ENCODE results near the gene GNG12. TPM values are rescaled to one million over a fixed set of nuclear protein-coding genes. Genes with fewer than 3 reads are reported as not detected.

GNG12 gene
- total RNA-seq, 1 experiment from 2014 or later: 12.5 TPM

- H3K27ac Mint-ChIP-seq (ENCODE audit: unreplicated experiment): no peak overlapping the region
- Histone ChIP-seq H3K9me3 (no peaks in the 10 kb centered on the region), H3K4me1 (no peaks in the 10 kb centered on the region; the same call in 1 of the 2 replicates), H3K4me3 (ENCODE audit: low read depth, low read length) (no peak overlapping the region), H3K27me3 (replicated peaks; ENCODE audit: control insufficient read depth, insufficient read depth, low read length) (no peaks in the 10 kb centered on the region), H3K36me3 (ENCODE audit: control insufficient read depth, insufficient read depth, low read length) (no peaks in the 10 kb centered on the region)
- H3K9me3 Mint-ChIP-seq (ENCODE audit: unreplicated experiment): no peaks in the 10 kb centered on the region
- H3K4me3 Mint-ChIP-seq (ENCODE audit: unreplicated experiment): no peak overlapping the region
- no peaks in the 10 kb centered on the region for H3K36me3 Mint-ChIP-seq (ENCODE audit: insufficient read depth, unreplicated experiment)
- no peak for TF ChIP-seq CTCF (IDR thresholded peaks at IDR 0.05; ENCODE audit: insufficient read depth in 1 of 2, low read depth in 1 of 2, low read length in 1 of 2, severe bottlenecking in 1 of 2, unreplicated experiment in 1 of 2)
- no peaks in the 10 kb centered on the region for H3K4me1 Mint-ChIP-seq (ENCODE audit: low read depth, unreplicated experiment)
- no peak for DNase-seq
- intact Hi-C loops (cut with micrococcal nuclease; ENCODE audit: unreplicated experiment): no loop called here
- H3K27me3 Mint-ChIP-seq (ENCODE audit: insufficient read depth, unreplicated experiment): no peaks in the 10 kb centered on the region
- CTCF ChIA-PET: no interaction called here
- BruUV-seq (replicated peaks): no TSS peak
- POLR2A ChIA-PET: no interaction called here
These were observed 7.7 kb downstream of the GNG12 start for GRCh38 chr1:67825591-67825990.

- Histone ChIP-seq H3K4me1 (no peaks in the 10 kb centered on the region), H3K9me3 (no peaks in the 10 kb centered on the region), H3K27me3 (replicated peaks; ENCODE audit: control insufficient read depth, insufficient read depth, low read length) (no peaks in the 10 kb centered on the region), H3K4me3 (ENCODE audit: low read depth, low read length) (no peak overlapping the region), H3K36me3 (ENCODE audit: control insufficient read depth, insufficient read depth, low read length) (no peaks in the 10 kb centered on the region)
- Mint-ChIP-seq H3K4me3 (ENCODE audit: unreplicated experiment) (no peak overlapping the region), H3K9me3 (ENCODE audit: unreplicated experiment) (no peaks in the 10 kb centered on the region), H3K36me3 (ENCODE audit: insufficient read depth, unreplicated experiment) (no peaks in the 10 kb centered on the region), H3K4me1 (ENCODE audit: low read depth, unreplicated experiment) (peaks cover 1% of the 10 kb centered on the region), H3K27me3 (ENCODE audit: insufficient read depth, unreplicated experiment) (no peaks in the 10 kb centered on the region), H3K27ac (ENCODE audit: unreplicated experiment) (no peak overlapping the region)
- intact Hi-C loops (cut with micrococcal nuclease; ENCODE audit: unreplicated experiment): no loop called here
- no peak for DNase-seq
- no TSS peak for BruUV-seq (replicated peaks)
- TF ChIP-seq CTCF (IDR thresholded peaks at IDR 0.05; ENCODE audit: insufficient read depth in 1 of 2, low read depth in 1 of 2, low read length in 1 of 2, severe bottlenecking in 1 of 2, unreplicated experiment in 1 of 2): no peak
- ChIA-PET POLR2A (no interaction called here), CTCF (no interaction called here)
These were observed 8.5 kb downstream of the GNG12 start for GRCh38 chr1:67824766-67825165.

GRCh38 chr1:67823615-67824014, 9.7 kb downstream of the GNG12 start:
- Mint-ChIP-seq H3K4me3 (ENCODE audit: unreplicated experiment) (no peak overlapping the region), H3K36me3 (ENCODE audit: insufficient read depth, unreplicated experiment) (no peaks in the 10 kb centered on the region), H3K27me3 (ENCODE audit: insufficient read depth, unreplicated experiment) (no peaks in the 10 kb centered on the region), H3K4me1 (ENCODE audit: low read depth, unreplicated experiment) (peaks cover 13% of the 10 kb centered on the region), H3K9me3 (ENCODE audit: unreplicated experiment) (no peaks in the 10 kb centered on the region), H3K27ac (ENCODE audit: unreplicated experiment) (no peak overlapping the region)
- DNase-seq: no peak
- no peaks in the 10 kb centered on the region for H3K36me3 ChIP-seq (ENCODE audit: control insufficient read depth, insufficient read depth, low read length)
- intact Hi-C loops (cut with micrococcal nuclease; ENCODE audit: unreplicated experiment): no loop called here
- CTCF ChIA-PET: no interaction called here
- TF ChIP-seq CTCF (IDR thresholded peaks at IDR 0.05; ENCODE audit: insufficient read depth in 1 of 2, low read depth in 1 of 2, low read length in 1 of 2, severe bottlenecking in 1 of 2, unreplicated experiment in 1 of 2): no peak
- no TSS peak for BruUV-seq (replicated peaks)
- H3K4me1 ChIP-seq: no peaks in the 10 kb centered on the region
- H3K27me3 ChIP-seq (replicated peaks; ENCODE audit: control insufficient read depth, insufficient read depth, low read length): no peaks in the 10 kb centered on the region
- no peaks in the 10 kb centered on the region for H3K9me3 ChIP-seq
- no peak overlapping the region for H3K4me3 ChIP-seq (ENCODE audit: low read depth, low read length)
- POLR2A ChIA-PET: no interaction called here
